PFSK-1 (cell line): ENCODE data around the gene LEP.

Experiments
- FOXP2 ChIP-seq: optimal IDR thresholded peaks from 2 replicates; pipeline ENCODE3; 2011; ENCODE audit warnings: borderline replicate concordance, control low read depth, inconsistent platforms; ENCODE audit not compliant: insufficient read depth; ENCODE audit errors: extremely low read length, extremely low read depth
- POLR2AphosphoS5 ChIP-seq: IDR thresholded peaks from 2 replicates; pipeline ENCODE4 v1.6.1; 2012; ENCODE audit warnings: low read depth, mild to moderate bottlenecking, control low read depth, low read length, moderate library complexity
- SIN3A ChIP-seq: IDR thresholded peaks from 2 replicates; pipeline ENCODE4 v1.6.1; 2012; ENCODE audit warnings: mild to moderate bottlenecking, low read length, moderate library complexity, borderline replicate concordance; ENCODE audit not compliant: insufficient read depth
- TAF1 ChIP-seq: IDR thresholded peaks from 2 replicates; pipeline ENCODE4 v1.6.1; 2012; ENCODE audit warnings: low read length, control low read depth, borderline replicate concordance; ENCODE audit not compliant: insufficient read depth
- TF ChIP-seq, protein P1 (sequence below), 2 experiments: IDR thresholded peaks; 2 replicates each; pipeline versions ENCODE4 v1.6.1 to v1.8.0; 2011 to 2012; ENCODE audit warnings: low read depth in 2 of 2, low read length in 2 of 2, control low read depth in 1 of 2, inconsistent platforms in 1 of 2, mild to moderate bottlenecking in 1 of 2, moderate library complexity in 1 of 2; ENCODE audit not compliant: insufficient read depth in 1 of 2

LEP gene

DNA sequence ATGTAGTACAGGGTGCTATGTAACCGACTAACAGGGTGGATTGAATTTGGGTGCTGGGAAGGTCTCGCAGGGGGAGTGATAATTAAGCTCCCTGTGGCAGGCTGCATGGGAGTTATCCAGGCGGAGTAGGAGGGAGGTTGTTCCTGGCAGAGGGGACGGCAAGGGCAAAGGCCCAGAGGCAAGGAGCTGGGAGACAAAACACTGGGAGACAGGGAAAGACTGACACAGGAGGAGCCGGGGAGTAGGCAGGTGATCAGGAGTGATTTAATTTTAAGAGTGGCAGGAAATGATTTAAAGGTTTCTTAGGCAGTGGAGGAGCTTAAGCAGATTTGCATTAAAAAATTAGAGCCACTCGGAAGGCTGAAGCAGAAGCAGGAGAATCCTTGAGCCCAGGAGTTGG, 40.7 kb upstream of the LEP start:
- TF ChIP-seq, protein P1, sequence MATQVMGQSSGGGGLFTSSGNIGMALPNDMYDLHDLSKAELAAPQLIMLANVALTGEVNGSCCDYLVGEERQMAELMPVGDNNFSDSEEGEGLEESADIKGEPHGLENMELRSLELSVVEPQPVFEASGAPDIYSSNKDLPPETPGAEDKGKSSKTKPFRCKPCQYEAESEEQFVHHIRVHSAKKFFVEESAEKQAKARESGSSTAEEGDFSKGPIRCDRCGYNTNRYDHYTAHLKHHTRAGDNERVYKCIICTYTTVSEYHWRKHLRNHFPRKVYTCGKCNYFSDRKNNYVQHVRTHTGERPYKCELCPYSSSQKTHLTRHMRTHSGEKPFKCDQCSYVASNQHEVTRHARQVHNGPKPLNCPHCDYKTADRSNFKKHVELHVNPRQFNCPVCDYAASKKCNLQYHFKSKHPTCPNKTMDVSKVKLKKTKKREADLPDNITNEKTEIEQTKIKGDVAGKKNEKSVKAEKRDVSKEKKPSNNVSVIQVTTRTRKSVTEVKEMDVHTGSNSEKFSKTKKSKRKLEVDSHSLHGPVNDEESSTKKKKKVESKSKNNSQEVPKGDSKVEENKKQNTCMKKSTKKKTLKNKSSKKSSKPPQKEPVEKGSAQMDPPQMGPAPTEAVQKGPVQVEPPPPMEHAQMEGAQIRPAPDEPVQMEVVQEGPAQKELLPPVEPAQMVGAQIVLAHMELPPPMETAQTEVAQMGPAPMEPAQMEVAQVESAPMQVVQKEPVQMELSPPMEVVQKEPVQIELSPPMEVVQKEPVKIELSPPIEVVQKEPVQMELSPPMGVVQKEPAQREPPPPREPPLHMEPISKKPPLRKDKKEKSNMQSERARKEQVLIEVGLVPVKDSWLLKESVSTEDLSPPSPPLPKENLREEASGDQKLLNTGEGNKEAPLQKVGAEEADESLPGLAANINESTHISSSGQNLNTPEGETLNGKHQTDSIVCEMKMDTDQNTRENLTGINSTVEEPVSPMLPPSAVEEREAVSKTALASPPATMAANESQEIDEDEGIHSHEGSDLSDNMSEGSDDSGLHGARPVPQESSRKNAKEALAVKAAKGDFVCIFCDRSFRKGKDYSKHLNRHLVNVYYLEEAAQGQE (IDR thresholded peaks at IDR 0.05; ENCODE audit: insufficient read depth in 1 of 2, low read depth in 2 of 2, low read length in 2 of 2): no peak
- TF ChIP-seq TAF1: no peak
- no peak for TF ChIP-seq FOXP2
- TF ChIP-seq SIN3A: no peak
- no peak for TF ChIP-seq POLR2AphosphoS5

DNA sequence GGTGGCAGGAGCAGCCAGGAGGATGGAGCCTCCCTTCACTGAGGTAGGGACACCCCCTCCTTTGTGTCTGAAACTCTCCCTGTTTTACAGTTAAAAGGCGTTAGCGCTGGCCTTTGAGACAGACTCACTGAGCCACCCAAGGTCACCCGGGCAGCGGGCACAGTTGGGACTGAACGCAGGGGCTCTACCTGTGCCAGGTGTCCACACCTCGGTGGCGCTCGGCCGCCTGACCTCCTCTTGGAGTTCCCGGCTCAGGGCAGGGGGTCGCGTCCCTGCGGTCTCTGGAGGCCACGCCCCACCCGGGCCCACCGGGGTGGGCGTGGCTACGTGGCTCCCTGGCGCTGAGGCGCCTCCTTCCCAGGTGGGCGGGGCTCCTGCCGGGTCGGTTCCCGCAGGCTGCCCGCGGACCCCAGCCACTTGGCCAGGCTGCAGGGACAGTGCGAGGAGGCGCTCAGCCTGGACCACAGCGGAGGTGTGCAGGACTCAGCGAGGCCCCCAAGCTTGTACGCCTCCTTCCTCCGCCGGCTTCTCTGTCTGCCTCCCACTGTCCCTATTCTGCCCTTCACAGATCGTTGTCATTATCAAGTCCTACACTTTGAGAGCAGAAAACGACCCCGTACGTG, 39.9 kb upstream of the LEP start:
- TF ChIP-seq SIN3A: no peak
- TF ChIP-seq, protein P1 (IDR thresholded peaks at IDR 0.05; ENCODE audit: insufficient read depth in 1 of 2, low read depth in 2 of 2, low read length in 2 of 2): no peak
- TF ChIP-seq POLR2AphosphoS5: no peak
- TF ChIP-seq FOXP2: no peak
- TF ChIP-seq TAF1: no peak

DNA sequence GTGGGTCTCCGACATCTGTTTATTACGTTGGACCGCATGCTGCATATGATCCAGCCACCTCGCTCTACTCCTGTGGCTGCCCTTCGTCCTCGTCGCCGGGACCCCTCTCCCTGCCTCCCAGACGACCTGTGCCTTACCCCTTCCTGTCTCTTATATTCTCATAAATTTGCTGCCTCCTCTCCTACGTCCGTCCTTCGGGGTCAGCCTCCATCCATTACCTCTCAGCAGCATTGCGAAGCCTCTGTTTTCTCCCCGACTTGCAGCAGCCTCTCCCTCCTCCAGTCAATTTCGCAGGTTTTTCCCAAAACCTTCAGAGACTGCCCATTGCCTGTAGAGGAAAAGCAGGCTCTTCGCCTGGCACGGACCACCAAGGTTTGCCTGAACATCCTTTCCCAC, 39.4 kb upstream of the LEP start:
- TF ChIP-seq SIN3A: no peak
- TF ChIP-seq TAF1: no peak
- TF ChIP-seq POLR2AphosphoS5: no peak
- TF ChIP-seq, protein P1 (IDR thresholded peaks at IDR 0.05; ENCODE audit: insufficient read depth in 1 of 2, low read depth in 2 of 2, low read length in 2 of 2): no peak
- no peak for TF ChIP-seq FOXP2

DNA sequence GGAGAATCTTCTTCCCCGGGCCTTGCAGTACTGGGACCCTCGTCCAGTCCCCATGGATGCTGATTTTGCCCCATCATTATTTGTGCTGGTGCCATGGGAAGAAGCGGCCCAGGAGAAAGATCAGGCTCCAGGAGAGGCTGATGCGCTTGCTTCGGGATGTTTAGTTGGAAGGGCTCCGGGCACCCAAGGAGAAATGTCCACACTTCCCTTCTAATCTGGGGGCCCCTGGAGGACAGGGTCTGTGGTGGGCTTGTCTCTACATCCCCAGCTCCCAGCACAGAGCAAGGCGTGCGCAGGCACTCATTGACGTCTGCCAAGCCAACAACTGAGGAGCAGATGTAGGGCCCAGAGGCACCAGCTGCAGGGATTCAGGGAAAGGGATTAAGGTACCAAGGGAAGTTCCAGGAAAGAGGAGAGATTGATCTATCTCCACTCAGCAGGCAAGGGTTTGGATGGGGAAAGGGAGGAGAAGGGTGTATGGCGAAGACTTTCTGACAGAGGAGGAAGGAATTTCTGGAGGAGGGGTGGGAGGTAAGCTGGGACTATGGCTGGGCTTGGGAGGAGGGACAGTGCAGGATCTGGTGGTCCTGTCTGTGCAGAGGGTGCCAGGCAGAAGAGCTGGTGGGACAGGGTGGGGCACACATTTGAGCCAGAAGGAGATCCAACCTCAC, 38.7 kb upstream of the LEP start:
- TF ChIP-seq POLR2AphosphoS5 (no peak), FOXP2 (no peak), TAF1 (no peak), SIN3A (no peak)
- TF ChIP-seq, protein P1 (IDR thresholded peaks at IDR 0.05; ENCODE audit: insufficient read depth in 1 of 2, low read depth in 2 of 2, low read length in 2 of 2): no peak

DNA sequence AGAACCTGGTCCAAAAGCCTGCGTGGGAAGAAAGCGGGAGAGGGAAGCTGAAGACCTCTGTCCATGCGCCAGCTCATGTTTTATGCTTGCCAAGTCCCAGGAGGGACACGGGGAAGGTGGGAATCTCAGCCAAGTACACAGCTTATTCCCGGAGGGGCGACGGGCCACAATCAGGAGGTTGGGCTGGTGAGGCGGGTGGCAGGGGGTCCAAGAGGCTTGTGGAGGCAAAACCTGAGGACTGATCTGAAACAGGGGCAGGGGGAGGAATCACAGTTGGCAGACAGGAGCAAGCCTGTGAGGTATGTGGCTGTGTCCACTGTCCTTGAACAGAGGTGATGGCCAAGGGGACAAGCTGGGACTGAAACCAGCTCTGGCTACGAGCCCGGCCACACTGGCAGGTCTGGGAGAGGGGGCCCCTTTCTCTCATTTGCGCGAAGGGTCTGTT, 38.0 kb upstream of the LEP start:
- TF ChIP-seq SIN3A: no peak
- TF ChIP-seq FOXP2: no peak
- TF ChIP-seq, protein P1 (IDR thresholded peaks at IDR 0.05; ENCODE audit: insufficient read depth in 1 of 2, low read depth in 2 of 2, low read length in 2 of 2): no peak
- TF ChIP-seq POLR2AphosphoS5: no peak
- no peak for TF ChIP-seq TAF1
